Measurements from ENCODE around the gene PROP1. TPM values are rescaled to one million over a fixed set of nuclear protein-coding genes. Genes with fewer than 3 reads are reported as not detected.
"Not testable (repeated sequence)": the region's sequence is repeated elsewhere in the genome, so short reads cannot be mapped to it uniquely, and the experiment has no call there.

Gene PROP1
- total RNA-seq, 1 donor from 2014 or later, result not detected

- DNase-seq (ENCODE audit: low read depth); H3K4me3 ChIP-seq (ENCODE audit: low read depth, low read length): not testable (repeated sequence)
These were observed 50.9 kb downstream of the PROP1 start for GRCh38 chr5:177945145-177945544.

GRCh38 chr5:177943805-177944736 lies 52.0 kb downstream of the PROP1 start:
- DNase-seq (ENCODE audit: low read depth), result not testable (repeated sequence)
- peak overlapping the region; percentile 51 for H3K4me3 ChIP-seq (ENCODE audit: low read depth, low read length)

- not testable (repeated sequence) for DNase-seq (ENCODE audit: low read depth); H3K4me3 ChIP-seq (ENCODE audit: low read depth, low read length)
These were observed 53.1 kb downstream of the PROP1 start for GRCh38 chr5:177942896-177943295.

Other genes starting within 250 kb of the PROP1 start
- gene FAM153A, start 213.3 kb downstream of the PROP1 start, total RNA-seq, result 0.12 TPM in 1 of 2 replicates, not detected in the other
- gene N4BP3, start 117.3 kb upstream of the PROP1 start, total RNA-seq, result 3.1 and 4.3 TPM in 2 replicates
- gene RMND5B, start 134.8 kb upstream of the PROP1 start, total RNA-seq, result 23.4 and 31.5 TPM in 2 replicates
- 392 and 572 TPM in 2 replicates for gene NHP2, start 157.6 kb upstream of the PROP1 start, total RNA-seq
- gene GMCL2, start 191.1 kb upstream of the PROP1 start, total RNA-seq, result not detected in 2 replicates
- 189 and 228 TPM in 2 replicates for gene HNRNPAB, start 208.3 kb upstream of the PROP1 start, total RNA-seq
- gene PHYKPL, start 236.6 kb upstream of the PROP1 start, total RNA-seq, result 14.9 and 17.0 TPM in 2 replicates